ENCODE data around the gene SLC9A1.
A peak's percentile ranks its signal among the peaks of the same experiment; 100 is the strongest.
"Not testable (repeated sequence)": the region's sequence is repeated elsewhere in the genome, so short reads cannot be mapped to it uniquely, and the experiment has no call there.

The SLC9A1 gene

GRCh38 chr1:27130798-27131197 lies 24.1 kb downstream of the SLC9A1 start:
- no peak for DNase-seq

GRCh38 chr1:27129225-27129624 lies 25.7 kb downstream of the SLC9A1 start:
- no peak for DNase-seq

- DNase-seq, result no peak
Measured at GRCh38 chr1:27127419-27127818, 27.5 kb downstream of the SLC9A1 start.

GRCh38 chr1:27126391-27126790 lies 28.5 kb downstream of the SLC9A1 start:
- DNase-seq, result no peak

- not testable (repeated sequence) for DNase-seq
Measured at GRCh38 chr1:27125125-27125524, 29.8 kb downstream of the SLC9A1 start.

- no peak for DNase-seq
Measured at GRCh38 chr1:27124405-27124804, 30.5 kb downstream of the SLC9A1 start.

GRCh38 chr1:27122652-27123051 lies 32.3 kb downstream of the SLC9A1 start:
- no peak for DNase-seq

- DNase-seq, result no peak
Measured at GRCh38 chr1:27120854-27121253, 34.1 kb downstream of the SLC9A1 start.

GRCh38 chr1:27118440-27118689 lies 36.6 kb downstream of the SLC9A1 start:
- no peak for DNase-seq

- DNase-seq, result no peak
Measured at GRCh38 chr1:27117733-27118439, 37.0 kb downstream of the SLC9A1 start.

GRCh38 chr1:27116697-27117096 lies 38.2 kb downstream of the SLC9A1 start:
- DNase-seq, result no peak

GRCh38 chr1:27116232-27116631 lies 38.7 kb downstream of the SLC9A1 start:
- DNase-seq, result no peak

GRCh38 chr1:27114546-27114945 lies 40.4 kb downstream of the SLC9A1 start:
- no peak for DNase-seq

GRCh38 chr1:27113861-27114260 lies 41.1 kb downstream of the SLC9A1 start:
- DNase-seq, result no peak

GRCh38 chr1:27111626-27112573 lies 43.0 kb downstream of the SLC9A1 start:
- DNase-seq, result peak; percentile 29

- DNase-seq, result no peak
Measured at GRCh38 chr1:27109103-27109822, 45.7 kb downstream of the SLC9A1 start.

- no peak for DNase-seq
Measured at GRCh38 chr1:27108588-27108987, 46.3 kb downstream of the SLC9A1 start.

- no peak for DNase-seq
Measured at GRCh38 chr1:27106561-27107323, 48.2 kb downstream of the SLC9A1 start.

GRCh38 chr1:27105018-27105417 lies 49.9 kb downstream of the SLC9A1 start:
- DNase-seq, result no peak

GRCh38 chr1:27103498-27103897 lies 51.4 kb downstream of the SLC9A1 start:
- no peak for DNase-seq

- DNase-seq, result peak; percentile 92
Measured at GRCh38 chr1:27102707-27103468, 52.0 kb downstream of the SLC9A1 start.

- DNase-seq, result no peak
Measured at GRCh38 chr1:27102134-27102706, 52.7 kb downstream of the SLC9A1 start.
